BLaER1 treated with 17β-estradiol and CSF1 and Interleukin-3, amounts not matched to agents 10 nM and 100 nM (cell line): Measurements from ENCODE around the gene TMEM38B.
"Not testable (repeated sequence)": the region's sequence is repeated elsewhere in the genome, so short reads cannot be mapped to it uniquely, and the experiment has no call there.

ENCODE experiments used
- H3K27ac ChIP-seq, 11 experiments: shearing (Covaris generic); formaldehyde crosslinking; 2 replicates each; pipeline ENCODE4 v1.8.1; 2022
- H3K27me3 ChIP-seq, 11 experiments: shearing (Covaris generic); formaldehyde crosslinking; 2 replicates each; pipeline ENCODE4 v1.8.1; 2022
- H3K36me3 ChIP-seq, 11 experiments: shearing (Covaris generic); formaldehyde crosslinking; 2 replicates each; pipeline ENCODE4 v1.8.1; 2022
- H3K4me1 ChIP-seq, 10 experiments: shearing (Covaris generic); formaldehyde crosslinking; 2 replicates each; pipeline ENCODE4 v1.8.1; 2022
- H3K4me2 ChIP-seq, 11 experiments: shearing (Covaris generic); formaldehyde crosslinking; 2 replicates each; pipeline ENCODE4 v1.8.1; 2022
- H3K4me3 ChIP-seq, 10 experiments: shearing (Covaris generic); formaldehyde crosslinking; 2 replicates each; pipeline ENCODE4 v1.8.1; 2022
- H3K9ac ChIP-seq, 11 experiments: shearing (Covaris generic); formaldehyde crosslinking; 2 replicates each; pipeline ENCODE4 v1.8.1; 2022
- H3K9me3 ChIP-seq, 11 experiments: shearing (Covaris generic); formaldehyde crosslinking; replicated peaks in 1 of 11; 2 replicates each; pipeline ENCODE4 v1.8.1; 2022
- H4K20me1 ChIP-seq, 11 experiments: shearing (Covaris generic); formaldehyde crosslinking; 2 replicates each; pipeline ENCODE4 v1.8.1; 2022
- Cebpa-rat ChIP-seq, 11 experiments: shearing (Covaris generic); IDR thresholded peaks; 2 replicates each; pipeline ENCODE4 v1.8.1; 2022

The TMEM38B gene

GRCh38 chr9:105722099-105722498 lies 27.8 kb downstream of the TMEM38B start:
- no peaks in the 10 kb centered on the region for H4K20me1 ChIP-seq
- TF ChIP-seq Cebpa-rat (IDR thresholded peaks at IDR 0.05): no peak

GRCh38 chr9:105725370-105725769 lies 31.0 kb downstream of the TMEM38B start:
- H3K36me3 ChIP-seq: no peaks in the 10 kb centered on the region
- TF ChIP-seq Cebpa-rat (IDR thresholded peaks at IDR 0.05): no peak
- H3K4me1 ChIP-seq: no peaks in the 10 kb centered on the region
- no peaks in the 10 kb centered on the region for H3K27me3 ChIP-seq
- H3K9me3 ChIP-seq: peaks cover 0 to 8% (median 3%) of the 10 kb centered on the region in 11 experiments; a peak in 7 of 22 replicates
- no peak overlapping the region for H3K4me3 ChIP-seq
- H4K20me1 ChIP-seq: no peaks in the 10 kb centered on the region
- no peak overlapping the region for H3K9ac ChIP-seq
- no peak overlapping the region for H3K4me2 ChIP-seq
- H3K27ac ChIP-seq: no peak overlapping the region

More at GRCh38 chr9:105722099-105722498, 27.8 kb downstream of the TMEM38B start:
- no peak overlapping the region for H3K4me2 ChIP-seq
- H3K4me1 ChIP-seq: no peaks in the 10 kb centered on the region
- H3K9ac ChIP-seq: no peak overlapping the region
- no peaks in the 10 kb centered on the region for H3K36me3 ChIP-seq
- H3K4me3 ChIP-seq: no peak overlapping the region
- H3K27me3 ChIP-seq: no peaks in the 10 kb centered on the region
- no peaks in the 10 kb centered on the region for H3K9me3 ChIP-seq
- H3K27ac ChIP-seq: no peak overlapping the region

GRCh38 chr9:105728230-105728629 lies 33.9 kb downstream of the TMEM38B start:
- not testable (repeated sequence) for H3K9ac ChIP-seq

GRCh38 chr9:105731420-105731819 lies 37.1 kb downstream of the TMEM38B start:
- H3K36me3 ChIP-seq: peaks cover 0 to 22% (median 11%) of the 10 kb centered on the region in 11 experiments; a peak in 13 of 22 replicates
- H3K4me3 ChIP-seq, H3K4me1 ChIP-seq, H3K4me2 ChIP-seq, H3K27ac ChIP-seq, H3K9ac ChIP-seq, H3K27me3 ChIP-seq, H4K20me1 ChIP-seq: not testable (repeated sequence)
- H3K9me3 ChIP-seq: peaks cover 20 to 52% (median 41%) of the 10 kb centered on the region in 11 experiments

More at GRCh38 chr9:105728230-105728629, 33.9 kb downstream of the TMEM38B start:
- H3K36me3 ChIP-seq, H3K27me3 ChIP-seq, H3K4me1 ChIP-seq, H3K27ac ChIP-seq, H3K4me2 ChIP-seq, H3K4me3 ChIP-seq, H4K20me1 ChIP-seq: not testable (repeated sequence)
- peaks cover 0 to 20% (median 11%) of the 10 kb centered on the region in 11 experiments; a peak in 15 of 22 replicates for H3K9me3 ChIP-seq

- H3K27ac ChIP-seq: no peak overlapping the region
- no peak overlapping the region for H3K9ac ChIP-seq
- H3K27me3 ChIP-seq: no peaks in the 10 kb centered on the region
- no peaks in the 10 kb centered on the region for H3K4me1 ChIP-seq
- H4K20me1 ChIP-seq: no peaks in the 10 kb centered on the region
- TF ChIP-seq Cebpa-rat (IDR thresholded peaks at IDR 0.05): no peak
- no peak overlapping the region for H3K4me3 ChIP-seq
- H3K4me2 ChIP-seq: no peak overlapping the region
- peaks cover 35 to 61% (median 55%) of the 10 kb centered on the region in 11 experiments for H3K9me3 ChIP-seq
- peaks cover 6 to 37% (median 15%) of the 10 kb centered on the region in 11 experiments; a peak in 16 of 22 replicates for H3K36me3 ChIP-seq
These were observed 41.0 kb downstream of the TMEM38B start for GRCh38 chr9:105735366-105735765.

GRCh38 chr9:105737205-105737604 lies 42.9 kb downstream of the TMEM38B start:
- Histone ChIP-seq H3K4me3 (no peak overlapping the region), H3K9me3 (peaks cover 35 to 59% (median 50%) of the 10 kb centered on the region in 11 experiments), H3K4me2 (no peak overlapping the region), H3K9ac (no peak overlapping the region), H3K27ac (no peak overlapping the region), H3K4me1 (no peaks in the 10 kb centered on the region), H3K36me3 (peaks cover 6 to 37% (median 15%) of the 10 kb centered on the region in 11 experiments; a peak in 16 of 22 replicates), H3K27me3 (no peaks in the 10 kb centered on the region), H4K20me1 (no peaks in the 10 kb centered on the region)
- no peak for TF ChIP-seq Cebpa-rat (IDR thresholded peaks at IDR 0.05)

GRCh38 chr9:105742088-105742487 lies 47.7 kb downstream of the TMEM38B start:
- Histone ChIP-seq H3K4me1 (no peaks in the 10 kb centered on the region), H3K27ac (no peak overlapping the region), H3K36me3 (peaks cover 0 to 10% (median 0%) of the 10 kb centered on the region in 11 experiments; a peak in 6 of 22 replicates), H3K9me3 (peaks cover 4 to 19% (median 9%) of the 10 kb centered on the region in 11 experiments; a peak in 18 of 22 replicates), H3K4me2 (no peak overlapping the region), H3K27me3 (no peaks in the 10 kb centered on the region), H3K9ac (no peak overlapping the region), H3K4me3 (no peak overlapping the region), H4K20me1 (no peaks in the 10 kb centered on the region)
- no peak for TF ChIP-seq Cebpa-rat (IDR thresholded peaks at IDR 0.05)

GRCh38 chr9:105747325-105747724 lies 53.0 kb downstream of the TMEM38B start:
- not testable (repeated sequence) for H3K4me2 ChIP-seq, H4K20me1 ChIP-seq, H3K27ac ChIP-seq, H3K4me3 ChIP-seq, H3K4me1 ChIP-seq, H3K27me3 ChIP-seq, H3K9ac ChIP-seq
- H3K9me3 ChIP-seq: peaks cover 23 to 39% (median 30%) of the 10 kb centered on the region in 11 experiments
- peaks cover 8 to 41% (median 26%) of the 10 kb centered on the region in 11 experiments; a peak in 19 of 22 replicates for H3K36me3 ChIP-seq

- Histone ChIP-seq H3K9ac (no peak overlapping the region), H4K20me1 (no peaks in the 10 kb centered on the region), H3K4me2 (no peak overlapping the region), H3K4me1 (no peaks in the 10 kb centered on the region), H3K27me3 (no peaks in the 10 kb centered on the region), H3K4me3 (no peak overlapping the region), H3K36me3 (peaks cover 15 to 53% (median 33%) of the 10 kb centered on the region in 11 experiments; a peak in 19 of 22 replicates), H3K27ac (no peak overlapping the region), H3K9me3 (peaks cover 45 to 63% (median 53%) of the 10 kb centered on the region in 11 experiments)
- TF ChIP-seq Cebpa-rat (IDR thresholded peaks at IDR 0.05): no peak
These were observed 57.4 kb downstream of the TMEM38B start for GRCh38 chr9:105751761-105752160.

- Histone ChIP-seq H3K4me1 (no peaks in the 10 kb centered on the region), H3K27me3 (no peaks in the 10 kb centered on the region), H4K20me1 (no peaks in the 10 kb centered on the region), H3K9me3 (peaks cover 18 to 27% (median 20%) of the 10 kb centered on the region in 11 experiments), H3K4me3 (no peak overlapping the region), H3K4me2 (no peak overlapping the region), H3K9ac (no peak overlapping the region), H3K27ac (no peak overlapping the region), H3K36me3 (peaks cover 0 to 16% (median 5%) of the 10 kb centered on the region in 11 experiments; a peak in 13 of 22 replicates)
- TF ChIP-seq Cebpa-rat (IDR thresholded peaks at IDR 0.05): no peak
These were observed 63.3 kb downstream of the TMEM38B start for GRCh38 chr9:105757496-105758251.
